GM12874 (cell line): ENCODE results near the gene TCF4.
A peak's percentile ranks its signal among the peaks of the same experiment; 100 is the strongest.

ENCODE experiments used
- TF ChIP-seq, protein P1 (sequence below): IDR thresholded peaks from 2 replicates; pipeline ENCODE4 v1.5.1; 2011; ENCODE audit warnings: low read depth, mild to moderate bottlenecking, control low read depth, low read length, moderate library complexity; ENCODE audit not compliant: insufficient read depth

The TCF4 gene

GRCh38 chr18:55525845-55526244, 62.1 kb downstream of the TCF4 start:
- TF ChIP-seq, protein P1, sequence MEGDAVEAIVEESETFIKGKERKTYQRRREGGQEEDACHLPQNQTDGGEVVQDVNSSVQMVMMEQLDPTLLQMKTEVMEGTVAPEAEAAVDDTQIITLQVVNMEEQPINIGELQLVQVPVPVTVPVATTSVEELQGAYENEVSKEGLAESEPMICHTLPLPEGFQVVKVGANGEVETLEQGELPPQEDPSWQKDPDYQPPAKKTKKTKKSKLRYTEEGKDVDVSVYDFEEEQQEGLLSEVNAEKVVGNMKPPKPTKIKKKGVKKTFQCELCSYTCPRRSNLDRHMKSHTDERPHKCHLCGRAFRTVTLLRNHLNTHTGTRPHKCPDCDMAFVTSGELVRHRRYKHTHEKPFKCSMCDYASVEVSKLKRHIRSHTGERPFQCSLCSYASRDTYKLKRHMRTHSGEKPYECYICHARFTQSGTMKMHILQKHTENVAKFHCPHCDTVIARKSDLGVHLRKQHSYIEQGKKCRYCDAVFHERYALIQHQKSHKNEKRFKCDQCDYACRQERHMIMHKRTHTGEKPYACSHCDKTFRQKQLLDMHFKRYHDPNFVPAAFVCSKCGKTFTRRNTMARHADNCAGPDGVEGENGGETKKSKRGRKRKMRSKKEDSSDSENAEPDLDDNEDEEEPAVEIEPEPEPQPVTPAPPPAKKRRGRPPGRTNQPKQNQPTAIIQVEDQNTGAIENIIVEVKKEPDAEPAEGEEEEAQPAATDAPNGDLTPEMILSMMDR = no peak

DNA sequence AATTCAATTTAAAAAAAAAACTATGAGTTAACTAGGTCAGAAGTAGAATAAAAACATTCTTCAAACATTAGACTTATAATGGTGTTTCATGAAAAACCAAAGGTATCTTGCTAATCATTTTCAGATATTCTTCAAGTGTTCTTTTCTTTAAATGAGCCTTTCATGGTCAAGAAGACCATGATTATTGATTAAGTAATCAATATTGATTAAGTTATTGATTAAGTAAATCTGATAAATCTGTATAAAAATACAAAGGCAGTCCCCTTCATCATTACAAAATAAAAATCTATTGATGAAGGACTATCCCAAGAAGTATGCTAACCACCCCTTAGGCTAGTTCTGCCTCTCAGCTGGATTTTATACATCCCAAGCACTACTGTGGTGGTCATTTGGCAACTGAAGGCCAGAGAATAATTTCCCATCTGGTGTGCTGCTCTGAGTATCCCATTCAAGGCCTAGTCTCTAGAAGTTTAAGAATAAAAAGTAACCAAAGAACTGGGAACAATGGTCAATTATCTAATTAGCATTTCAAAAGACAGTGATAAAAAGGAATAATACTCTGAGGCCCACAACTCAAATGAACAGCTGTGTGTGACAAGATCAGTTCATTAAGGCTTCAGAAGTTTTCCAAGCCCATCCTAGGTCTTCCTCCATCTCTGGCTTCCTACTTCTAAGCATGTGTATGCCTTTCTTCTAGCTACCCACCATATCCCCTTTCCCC, 63.5 kb downstream of the TCF4 start:
- TF ChIP-seq, protein P1 = no peak

GRCh38 chr18:55523001-55523400, 65.0 kb downstream of the TCF4 start:
- TF ChIP-seq, protein P1 = no peak

- TF ChIP-seq, protein P1 = peak; percentile 72
These were observed 66.0 kb downstream of the TCF4 start for GRCh38 chr18:55522011-55522410.

DNA sequence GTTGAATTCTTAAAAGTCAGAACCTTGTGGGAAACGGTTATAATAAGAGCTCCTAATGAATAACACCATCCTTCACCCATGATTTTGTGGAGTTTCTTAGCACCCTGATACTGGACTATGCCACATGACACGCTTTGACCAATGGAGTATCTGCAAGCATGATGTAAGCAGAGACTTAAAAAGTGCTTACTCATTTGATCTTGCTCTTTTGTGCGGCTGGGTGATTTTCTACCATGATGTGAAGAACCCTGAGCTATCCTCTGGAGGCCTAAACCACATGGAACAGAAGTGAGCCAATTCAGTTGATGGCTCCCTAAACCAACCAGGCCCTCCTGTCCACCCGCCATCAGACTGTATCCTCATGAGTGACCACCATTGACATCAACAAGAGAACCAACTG, 70.9 kb downstream of the TCF4 start:
- TF ChIP-seq, protein P1 = no peak

DNA sequence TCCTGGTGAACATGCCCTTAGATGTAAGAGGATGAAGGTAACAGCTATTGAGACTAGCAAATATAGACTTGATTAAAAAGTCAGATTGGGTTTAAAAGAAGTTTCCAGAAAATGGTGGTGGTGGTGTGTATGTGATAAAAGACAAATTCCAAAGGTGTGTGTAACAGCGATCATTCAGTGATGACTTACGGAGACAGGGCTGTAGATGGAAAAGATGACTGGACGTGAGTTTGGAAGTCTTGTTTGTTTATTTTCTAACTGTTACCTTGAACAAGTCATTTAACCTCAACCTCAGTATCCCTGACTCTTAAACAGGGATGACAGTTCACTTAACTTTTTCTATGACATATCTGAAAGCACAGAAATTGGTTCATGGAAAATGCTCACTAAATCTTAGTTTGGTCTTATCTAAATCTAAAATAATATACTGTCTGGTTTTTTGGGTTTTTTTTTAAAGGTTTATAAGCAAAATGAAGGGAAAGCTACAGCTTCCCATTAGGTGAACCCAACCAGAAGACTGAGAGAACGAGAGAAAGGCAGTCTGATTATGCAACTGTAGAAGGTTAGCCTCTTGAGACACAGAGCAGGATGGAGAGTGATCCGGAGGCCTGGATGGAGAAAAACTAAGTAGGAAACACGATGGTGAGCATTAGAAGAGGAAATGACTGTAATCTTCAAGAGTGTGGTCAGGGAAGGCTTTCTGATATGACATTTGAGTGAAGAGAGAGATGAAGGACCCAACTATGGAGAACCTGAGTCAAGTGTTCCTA, 71.9 kb downstream of the TCF4 start:
- TF ChIP-seq, protein P1 = no peak

- TF ChIP-seq, protein P1 = no peak
These were observed 72.8 kb downstream of the TCF4 start for GRCh38 chr18:55515214-55515613.
